ENCODE data around the gene TRIM51G. TPM values are rescaled to one million over a fixed set of nuclear protein-coding genes. Genes with fewer than 3 reads are reported as not detected.
"Not testable (repeated sequence)": the region's sequence is repeated elsewhere in the genome, so short reads cannot be mapped to it uniquely, and the experiment has no call there.

TRIM51G gene, protein sequence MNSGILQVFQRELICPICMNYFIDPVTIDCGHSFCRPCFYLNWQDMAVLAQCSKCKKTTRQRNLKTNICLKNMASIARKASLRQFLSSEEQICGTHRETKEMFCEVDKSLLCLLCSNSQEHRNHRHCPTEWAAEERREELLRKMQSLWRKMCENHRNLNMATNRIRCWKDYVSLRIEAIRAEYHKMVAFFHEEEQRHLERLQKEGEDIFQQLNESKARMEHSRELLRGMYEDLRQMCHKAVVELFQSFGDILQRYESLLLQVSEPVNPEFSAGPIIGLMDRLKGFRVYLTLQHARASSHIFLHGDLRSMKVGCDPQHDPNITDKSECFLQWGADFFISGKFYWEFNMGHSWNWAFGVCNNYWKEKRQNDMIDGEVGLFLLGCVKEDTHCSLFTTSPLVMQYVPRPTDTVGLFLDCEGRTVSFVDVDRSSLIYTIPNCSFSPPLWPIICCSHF
- total RNA-seq (2021; fragmentation: NEBNext Ultra II Directional; extraction: Animal tissue kit (Norgen Biotek cat#: 25700)): not detected
- long read RNA-seq: 0 reads

- not testable (repeated sequence) for H3K27ac Mint-ChIP-seq; H3K4me1 Mint-ChIP-seq (ENCODE audit: low read depth); H3K9me3 Mint-ChIP-seq; H3K27me3 Mint-ChIP-seq (ENCODE audit: insufficient read depth); H3K36me3 Mint-ChIP-seq (ENCODE audit: low read depth); H3K4me3 Mint-ChIP-seq; DNase-seq
These were observed at the start of gene TRIM51G for GRCh38 chr11:48983785-48984184. Gene TRIM51G (minus strand): TSS chr11:48983885. CDS start chr11:48981695, 2,190 bp downstream.

- DNase-seq; H3K27me3 Mint-ChIP-seq (ENCODE audit: insufficient read depth); H3K4me1 Mint-ChIP-seq (ENCODE audit: low read depth); H3K4me3 Mint-ChIP-seq; H3K27ac Mint-ChIP-seq; H3K9me3 Mint-ChIP-seq; H3K36me3 Mint-ChIP-seq (ENCODE audit: low read depth): not testable (repeated sequence)
These were observed 44.8 kb upstream of the TRIM51G start, which contains the start of gene TRIM49B for GRCh38 chr11:49028523-49028922. Gene TRIM49B (plus strand): TSS chr11:49028823. CDS start chr11:49031600, 2,777 bp downstream.

GRCh38 chr11:48968592-48968991, 15.1 kb downstream of the TRIM51G start:
- not testable (repeated sequence) for H3K4me1 Mint-ChIP-seq (ENCODE audit: low read depth); DNase-seq; H3K27ac Mint-ChIP-seq; H3K27me3 Mint-ChIP-seq (ENCODE audit: insufficient read depth); H3K36me3 Mint-ChIP-seq (ENCODE audit: low read depth); H3K9me3 Mint-ChIP-seq; H3K4me3 Mint-ChIP-seq

DNA sequence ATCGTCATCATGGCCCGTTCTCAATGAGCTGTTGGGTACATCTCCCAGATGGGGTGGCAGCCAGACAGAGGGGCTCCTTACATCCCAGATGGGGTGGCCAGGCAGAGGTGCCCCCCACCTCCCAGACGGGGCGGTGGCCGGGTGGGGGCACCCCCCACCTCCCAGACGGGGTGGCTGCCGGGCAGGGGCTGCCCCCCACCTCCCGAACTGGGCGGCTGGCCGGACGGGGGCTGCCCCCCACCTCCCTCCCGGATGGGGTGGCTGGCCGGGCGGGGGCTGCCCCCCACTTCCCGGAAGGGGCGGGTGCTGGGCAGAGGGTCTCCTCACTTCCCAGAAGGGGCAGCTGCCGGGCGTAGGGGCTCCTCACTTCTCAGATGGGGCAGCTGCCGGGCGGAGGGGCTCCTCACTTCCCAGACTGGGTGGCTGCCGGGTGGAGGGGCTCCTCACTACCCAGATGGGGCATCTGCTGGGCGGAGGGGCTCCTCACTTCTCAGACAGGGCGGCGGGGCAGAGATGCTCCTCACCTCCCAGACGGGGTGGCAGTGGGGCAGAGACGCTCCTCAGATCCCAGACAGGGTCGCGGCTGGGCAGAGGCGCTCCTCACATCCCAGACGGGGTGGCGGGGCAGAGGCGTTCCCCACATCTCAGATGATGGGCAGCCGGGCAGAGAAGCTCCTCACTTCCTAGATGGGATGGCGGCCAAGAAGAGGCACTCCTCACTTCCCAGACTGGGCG, 28.2 kb downstream of the TRIM51G start:
- not testable (repeated sequence) for DNase-seq; H3K4me1 Mint-ChIP-seq (ENCODE audit: low read depth); H3K4me3 Mint-ChIP-seq; H3K27ac Mint-ChIP-seq; H3K27me3 Mint-ChIP-seq (ENCODE audit: insufficient read depth); H3K36me3 Mint-ChIP-seq (ENCODE audit: low read depth)
- H3K9me3 Mint-ChIP-seq: peaks cover 29% of the 10 kb centered on the region

DNA sequence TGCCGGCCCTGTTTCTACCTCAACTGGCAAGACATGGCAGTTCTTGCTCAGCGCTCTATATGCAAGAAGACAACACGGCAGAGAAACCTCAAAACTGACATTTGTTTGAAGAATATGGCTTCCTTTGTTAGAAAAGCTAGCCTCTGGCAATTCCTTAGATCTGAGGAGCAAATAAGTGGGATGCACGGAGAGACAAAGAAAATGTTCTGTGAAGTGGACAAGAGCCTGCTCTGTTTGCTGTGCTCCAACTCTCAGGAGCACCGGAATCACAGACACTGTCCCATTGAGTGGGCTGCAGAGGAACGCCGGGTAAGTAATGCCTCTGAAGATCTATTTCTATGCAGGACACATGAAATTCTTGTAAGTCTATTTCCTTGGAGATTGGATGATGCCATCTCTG, 37.9 kb downstream of the TRIM51G start:
- not testable (repeated sequence) for H3K4me1 Mint-ChIP-seq (ENCODE audit: low read depth); DNase-seq; H3K27me3 Mint-ChIP-seq (ENCODE audit: insufficient read depth); H3K9me3 Mint-ChIP-seq; H3K27ac Mint-ChIP-seq; H3K4me3 Mint-ChIP-seq; H3K36me3 Mint-ChIP-seq (ENCODE audit: low read depth)

Other genes starting within 250 kb of the TRIM51G start
- gene TRIM49B, start 44.9 kb upstream of the TRIM51G start, total RNA-seq (2021; fragmentation: NEBNext Ultra II Directional; extraction: Animal tissue kit (Norgen Biotek cat#: 25700)): not detected
- not detected for gene TRIM64C, start 75.2 kb upstream of the TRIM51G start, total RNA-seq (2021; fragmentation: NEBNext Ultra II Directional; extraction: Animal tissue kit (Norgen Biotek cat#: 25700))
- not detected for gene FOLH1, start 224.7 kb upstream of the TRIM51G start, total RNA-seq (2021; fragmentation: NEBNext Ultra II Directional; extraction: Animal tissue kit (Norgen Biotek cat#: 25700))

Measured in HFFc6 (cell line).